Astrocyte (in vitro differentiated cells and primary cell): ENCODE results near the gene VDR. TPM values are rescaled to one million over a fixed set of nuclear protein-coding genes. Genes with fewer than 3 reads are reported as not detected.

Experiments
- DNase-seq: peaks from one replicate; pipeline ENCODE4 v3.0.0-alpha.2; 2010; ENCODE audit warnings: low read depth
- FAIRE-seq: peaks from 2 replicates; lab custom pipeline; 2011; peaks lifted over from hg19 to GRCh38; lab: Jason Lieb, UNC
- H2AFZ ChIP-seq: 2 replicates; pipeline ENCODE4 v1.6.0; 2012; ENCODE audit warnings: low read depth, low read length, inconsistent platforms
- H3K27ac ChIP-seq: 2 replicates; pipeline ENCODE4 v1.5.1; 2011; ENCODE audit warnings: low read depth, low read length, inconsistent platforms
- H3K27me3 ChIP-seq: 2 replicates; pipeline ENCODE4 v1.6.0; 2011; ENCODE audit warnings: low read length, inconsistent platforms; ENCODE audit not compliant: insufficient read depth
- H3K36me3 ChIP-seq: 2 replicates; pipeline ENCODE4 v1.5.1; 2011; ENCODE audit warnings: low read length, inconsistent platforms; ENCODE audit not compliant: insufficient read depth
- H3K4me1 ChIP-seq: 2 replicates; pipeline ENCODE4 v1.5.1; 2011; ENCODE audit warnings: low read length, inconsistent platforms; ENCODE audit not compliant: insufficient read depth
- H3K4me2 ChIP-seq: 2 replicates; pipeline ENCODE4 v1.6.0; 2012; ENCODE audit warnings: low read length, inconsistent platforms
- H3K4me3 ChIP-seq: 2 replicates; pipeline ENCODE4 v1.5.1; 2011; ENCODE audit warnings: low read depth, mild to moderate bottlenecking, low read length, inconsistent platforms; ENCODE audit not compliant: insufficient read depth
- H3K79me2 ChIP-seq: 2 replicates; pipeline ENCODE4 v1.6.0; 2012; ENCODE audit warnings: mild to moderate bottlenecking, low read length, inconsistent platforms; ENCODE audit not compliant: insufficient read depth
- H3K9ac ChIP-seq: 2 replicates; pipeline ENCODE4 v1.6.0; 2012; ENCODE audit warnings: mild to moderate bottlenecking, low read length, inconsistent platforms
- H3K9me3 ChIP-seq: 2 replicates; pipeline ENCODE4 v1.5.1; 2012; ENCODE audit warnings: low read depth, mild to moderate bottlenecking, low read length, inconsistent platforms; ENCODE audit not compliant: insufficient read depth
- H4K20me1 ChIP-seq: 2 replicates; pipeline ENCODE4 v1.6.0; 2012; ENCODE audit warnings: low read length, inconsistent platforms; ENCODE audit not compliant: insufficient read depth
- H3K27ac Mint-ChIP-seq: one replicate; pipeline ENCODE4 v1.8.0; 2021; ENCODE audit warnings: mild to moderate bottlenecking, mixed read lengths; ENCODE audit not compliant: unreplicated experiment
- H3K27me3 Mint-ChIP-seq: one replicate; pipeline ENCODE4 v1.8.0; 2021; ENCODE audit warnings: low read depth, mixed read lengths; ENCODE audit not compliant: unreplicated experiment
- H3K36me3 Mint-ChIP-seq: one replicate; pipeline ENCODE4 v1.8.0; 2021; ENCODE audit warnings: low read depth, mixed read lengths; ENCODE audit not compliant: unreplicated experiment
- H3K4me1 Mint-ChIP-seq: one replicate; pipeline ENCODE4 v1.8.0; 2021; ENCODE audit warnings: low read depth, mixed read lengths; ENCODE audit not compliant: unreplicated experiment
- H3K4me3 Mint-ChIP-seq: one replicate; pipeline ENCODE4 v1.8.0; 2021; ENCODE audit warnings: mild to moderate bottlenecking, moderate library complexity, mixed read lengths; ENCODE audit not compliant: unreplicated experiment
- H3K9me3 Mint-ChIP-seq: one replicate; pipeline ENCODE4 v1.8.0; 2021; ENCODE audit warnings: mild to moderate bottlenecking, mixed read lengths; ENCODE audit not compliant: unreplicated experiment
- CTCF ChIP-seq: IDR thresholded peaks from 2 replicates; pipeline ENCODE4 v1.5.1; 2011; ENCODE audit warnings: low read depth, mild to moderate bottlenecking, inconsistent platforms, low read length, moderate library complexity; ENCODE audit not compliant: insufficient read depth
- EZH2 ChIP-seq: IDR thresholded peaks from 2 replicates; pipeline ENCODE4 v1.6.1; 2012; ENCODE audit warnings: mild to moderate bottlenecking, low read length, inconsistent platforms; ENCODE audit not compliant: insufficient read depth
- total RNA-seq: library from RNA; stranded (reverse); gene quantifications from 2 replicates; pipeline ENCODE4 v1.2.1, GENCODE V29; 2021

The VDR gene
- total RNA-seq, 1 donor from 2014 or later = 6.6 TPM

- H3K36me3 Mint-ChIP-seq = peaks cover 3% of the 10 kb centered on the region
- no peak for TF ChIP-seq CTCF
- TF ChIP-seq EZH2 = no peak
These were observed 69.6 kb downstream of the VDR start for GRCh38 chr12:47835006-47835830.

GRCh38 chr12:47834199-47834903 is 70.4 kb downstream of the VDR start:
- Mint-ChIP-seq H3K27me3 (peaks cover 4% of the 10 kb centered on the region), H3K4me1 (peaks cover 15% of the 10 kb centered on the region), H3K27ac (no peak overlapping the region), H3K4me3 (no peak overlapping the region), H3K9me3 (no peaks in the 10 kb centered on the region), H3K36me3 (peaks cover 3% of the 10 kb centered on the region)
- no peak overlapping the region for H3K9ac ChIP-seq
- H3K4me2 ChIP-seq = no peak overlapping the region
- DNase-seq (no peak), FAIRE-seq (no peak)
- no peak overlapping the region for H3K4me3 ChIP-seq
- H3K36me3 ChIP-seq = no peaks in the 10 kb centered on the region
- H2AFZ ChIP-seq = no peak overlapping the region
- no peaks in the 10 kb centered on the region for H3K4me1 ChIP-seq
- TF ChIP-seq EZH2 = no peak
- TF ChIP-seq CTCF = no peak
- H4K20me1 ChIP-seq = no peaks in the 10 kb centered on the region
- no peaks in the 10 kb centered on the region for H3K27me3 ChIP-seq
- no peaks in the 10 kb centered on the region for H3K9me3 ChIP-seq
- H3K27ac ChIP-seq = no peak overlapping the region
- H3K79me2 ChIP-seq = no peaks in the 10 kb centered on the region

More at GRCh38 chr12:47835006-47835830, 69.6 kb downstream of the VDR start:
- no peaks in the 10 kb centered on the region for H3K4me1 ChIP-seq
- H3K79me2 ChIP-seq = no peaks in the 10 kb centered on the region
- H3K27me3 ChIP-seq = no peaks in the 10 kb centered on the region
- no peak overlapping the region for H2AFZ ChIP-seq
- Mint-ChIP-seq H3K4me3 (no peak overlapping the region), H3K4me1 (peaks cover 15% of the 10 kb centered on the region), H3K9me3 (no peaks in the 10 kb centered on the region), H3K27ac (no peak overlapping the region), H3K27me3 (peaks cover 8% of the 10 kb centered on the region)
- FAIRE-seq (no peak), DNase-seq (no peak)
- H3K27ac ChIP-seq = no peak overlapping the region
- no peaks in the 10 kb centered on the region for H3K9me3 ChIP-seq
- H3K4me3 ChIP-seq = no peak overlapping the region
- H3K4me2 ChIP-seq = no peak overlapping the region
- H4K20me1 ChIP-seq = no peaks in the 10 kb centered on the region
- H3K9ac ChIP-seq = no peak overlapping the region
- H3K36me3 ChIP-seq = no peaks in the 10 kb centered on the region
